HEK293T (cell line): ENCODE data around the gene NFIX.

Experiments
- ARNT ChIP-seq: fragments of 450-650 bp; IDR thresholded peaks from 2 replicates; pipeline ENCODE4 v1.6.1; 2017; ENCODE audit warnings: mild to moderate bottlenecking
- TARDBP ChIP-seq: fragments of 450-650 bp; IDR thresholded peaks from 2 replicates; pipeline ENCODE4 v1.6.1; 2016

DNA sequence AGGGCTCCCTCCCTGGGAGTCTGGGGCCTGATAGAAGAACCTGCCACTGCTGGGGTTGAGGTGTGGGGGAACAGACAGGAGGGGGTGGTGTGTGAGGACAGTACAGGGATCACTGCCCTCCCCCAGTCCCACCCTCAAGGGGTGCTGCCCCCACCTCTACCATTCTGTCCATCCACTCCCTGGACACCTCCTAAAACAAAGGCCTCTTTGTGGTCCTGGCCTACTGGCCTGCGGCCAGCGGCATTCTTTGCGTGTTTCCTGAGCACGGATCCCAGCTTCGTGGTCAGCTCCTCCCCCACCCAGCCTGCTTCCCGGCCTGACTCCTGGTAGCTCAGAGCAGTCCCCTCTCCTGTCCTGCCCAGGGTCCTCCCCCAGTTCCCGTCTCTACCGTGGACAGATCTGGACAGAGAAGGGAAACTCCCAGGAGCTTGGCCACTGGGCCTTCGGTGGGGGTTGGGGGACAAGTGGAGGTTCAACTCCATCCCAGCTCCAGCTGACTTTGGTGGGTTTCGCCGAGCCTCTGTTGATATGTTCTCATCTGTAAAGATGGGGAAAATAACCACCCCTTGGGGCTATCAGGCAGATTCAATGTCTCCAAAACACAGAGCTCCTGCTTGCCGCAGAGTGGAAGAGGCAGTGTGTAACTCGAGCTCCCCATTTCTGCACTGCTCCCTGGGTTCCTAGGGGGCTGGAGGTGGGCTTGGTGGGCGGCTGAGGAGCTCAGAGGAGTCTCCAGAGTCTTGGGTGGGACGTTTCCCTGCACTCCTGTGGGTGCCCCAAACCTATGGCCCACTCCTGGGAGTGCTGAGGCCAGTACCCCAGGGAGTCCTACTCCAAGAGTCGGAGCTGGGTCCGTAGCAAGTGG is 58.7 kb downstream of the NFIX start:
- TF ChIP-seq ARNT (no peak), TARDBP (no peak)
